ENCODE measurements around the gene TBL1Y. TPM values are rescaled to one million over a fixed set of nuclear protein-coding genes. Genes with fewer than 3 reads are reported as not detected.
A peak's percentile ranks its signal among the peaks of the same experiment; 100 is the strongest.

TBL1Y gene
- total and polyA plus RNA-seq, 3 experiments from 2014 or later, result not detected

- no peaks in the 10 kb centered on the region for H3K27me3 ChIP-seq (ENCODE audit: insufficient read depth, low read length, poor library complexity, severe bottlenecking)
- no peak overlapping the region for H3K27ac ChIP-seq (ENCODE audit: low read depth, low read length)
- no peaks in the 10 kb centered on the region for H3K36me3 ChIP-seq (ENCODE audit: insufficient read depth, low read length)
- Mint-ChIP-seq H3K27ac (no peak overlapping the region), H3K9me3 (no peaks in the 10 kb centered on the region), H3K4me3 (no peak overlapping the region), H3K27me3 (peaks cover 0 to 7% of the 10 kb centered on the region in 2 donors), H3K4me1 (no peaks in the 10 kb centered on the region), H3K36me3 (no peaks in the 10 kb centered on the region)
- CTCF ChIA-PET, result no interaction called here
- H3K4me3 ChIP-seq (ENCODE audit: low read length), result no peak overlapping the region
- no peaks in the 10 kb centered on the region for H3K4me1 ChIP-seq (ENCODE audit: insufficient read depth, low read length)
- POLR2A ChIA-PET, result no interaction called here
- DNase-seq, result no peak
- H3K9me3 ChIP-seq (ENCODE audit: low read length), result no peaks in the 10 kb centered on the region
These were observed 37.9 kb downstream of the TBL1Y start for GRCh38 chrY:6948378-6948777.

- ChIA-PET CTCF (no interaction called here), POLR2A (no interaction called here)
- Histone ChIP-seq H3K27me3 (ENCODE audit: insufficient read depth, low read length, poor library complexity, severe bottlenecking) (no peaks in the 10 kb centered on the region), H3K4me1 (ENCODE audit: insufficient read depth, low read length) (no peaks in the 10 kb centered on the region), H3K36me3 (ENCODE audit: insufficient read depth, low read length) (no peaks in the 10 kb centered on the region), H3K27ac (ENCODE audit: low read depth, low read length) (no peak overlapping the region), H3K9me3 (ENCODE audit: low read length) (no peaks in the 10 kb centered on the region), H3K4me3 (ENCODE audit: low read length) (no peak overlapping the region)
- Mint-ChIP-seq H3K27ac (no peak overlapping the region), H3K36me3 (no peaks in the 10 kb centered on the region), H3K4me1 (no peaks in the 10 kb centered on the region), H3K27me3 (peaks cover 0 to 11% of the 10 kb centered on the region in 2 donors), H3K4me3 (no peak overlapping the region), H3K9me3 (no peaks in the 10 kb centered on the region)
- DNase-seq, result no peak
These were observed 39.5 kb downstream of the TBL1Y start for GRCh38 chrY:6949947-6950346.

- peaks cover 0 to 6% (median 0%) of the 10 kb centered on the region in 3 donors for H3K4me1 Mint-ChIP-seq
- ChIA-PET POLR2A (no interaction called here), CTCF (interaction anchor here (1.2 to 2.4 kb wide), 2 partner anchors 120 to 123 kb away, joined by 3 to 14 read pairs; no protein-coding TSS in a partner anchor)
- H3K27me3 Mint-ChIP-seq, result no peaks in the 10 kb centered on the region
- H3K27me3 ChIP-seq (ENCODE audit: insufficient read depth, low read length, poor library complexity, severe bottlenecking), result no peaks in the 10 kb centered on the region
- no peaks in the 10 kb centered on the region for H3K36me3 ChIP-seq (ENCODE audit: insufficient read depth, low read length)
- H3K9me3 Mint-ChIP-seq, result no peaks in the 10 kb centered on the region
- no peak overlapping the region for H3K4me3 ChIP-seq (ENCODE audit: low read length)
- peak in 3 of 5 donors; percentile 2 to 64 (median 23) for DNase-seq
- H3K4me1 ChIP-seq (ENCODE audit: insufficient read depth, low read length), result no peaks in the 10 kb centered on the region
- no peak overlapping the region for H3K27ac ChIP-seq (ENCODE audit: low read depth, low read length)
- H3K36me3 Mint-ChIP-seq, result no peaks in the 10 kb centered on the region
- H3K27ac Mint-ChIP-seq, result no peak overlapping the region
- peak overlapping the region in 1 of 7 donors; percentile 5 for H3K4me3 Mint-ChIP-seq
- H3K9me3 ChIP-seq (ENCODE audit: low read length), result no peaks in the 10 kb centered on the region
These were observed 54.2 kb downstream of the TBL1Y start for GRCh38 chrY:6964732-6965131.

- H3K36me3 Mint-ChIP-seq, result no peaks in the 10 kb centered on the region
- H3K36me3 ChIP-seq (ENCODE audit: insufficient read depth, low read length), result no peaks in the 10 kb centered on the region
- POLR2A ChIA-PET, result no interaction called here
- no peaks in the 10 kb centered on the region for H3K27me3 ChIP-seq (ENCODE audit: insufficient read depth, low read length, poor library complexity, severe bottlenecking)
- H3K9me3 Mint-ChIP-seq, result no peaks in the 10 kb centered on the region
- H3K4me1 Mint-ChIP-seq, result peaks cover 0 to 6% (median 0%) of the 10 kb centered on the region in 3 donors
- no peaks in the 10 kb centered on the region for H3K9me3 ChIP-seq (ENCODE audit: low read length)
- DNase-seq, result no peak
- H3K27ac ChIP-seq (ENCODE audit: low read depth, low read length), result no peak overlapping the region
- H3K27me3 Mint-ChIP-seq, result no peaks in the 10 kb centered on the region
- no peaks in the 10 kb centered on the region for H3K4me1 ChIP-seq (ENCODE audit: insufficient read depth, low read length)
- CTCF ChIA-PET, result interaction anchor here (2.4 kb wide), 1 partner anchor 118 kb away, joined by 14 read pairs; no protein-coding TSS in a partner anchor
- no peak overlapping the region for H3K27ac Mint-ChIP-seq
- H3K4me3 ChIP-seq (ENCODE audit: low read length), result no peak overlapping the region
- H3K4me3 Mint-ChIP-seq, result no peak overlapping the region
These were observed 56.0 kb downstream of the TBL1Y start for GRCh38 chrY:6966521-6966920.

- H3K27me3 Mint-ChIP-seq, result no peaks in the 10 kb centered on the region
- Histone ChIP-seq H3K4me1 (ENCODE audit: insufficient read depth, low read length) (no peaks in the 10 kb centered on the region), H3K4me3 (ENCODE audit: low read length) (no peak overlapping the region), H3K9me3 (ENCODE audit: low read length) (no peaks in the 10 kb centered on the region), H3K36me3 (ENCODE audit: insufficient read depth, low read length) (no peaks in the 10 kb centered on the region), H3K27me3 (ENCODE audit: insufficient read depth, low read length, poor library complexity, severe bottlenecking) (no peaks in the 10 kb centered on the region), H3K27ac (ENCODE audit: low read depth, low read length) (no peak overlapping the region)
- no peak overlapping the region for H3K4me3 Mint-ChIP-seq
- peaks cover 0 to 6% (median 0%) of the 10 kb centered on the region in 3 donors for H3K4me1 Mint-ChIP-seq
- no peak overlapping the region for H3K27ac Mint-ChIP-seq
- no peaks in the 10 kb centered on the region for H3K9me3 Mint-ChIP-seq
- no peak for DNase-seq
- ChIA-PET POLR2A (no interaction called here), CTCF (no interaction called here)
- no peaks in the 10 kb centered on the region for H3K36me3 Mint-ChIP-seq
These were observed 57.2 kb downstream of the TBL1Y start for GRCh38 chrY:6967736-6968135.

- H3K9me3 ChIP-seq (ENCODE audit: low read length), result no peaks in the 10 kb centered on the region
- no peaks in the 10 kb centered on the region for H3K4me1 ChIP-seq (ENCODE audit: insufficient read depth, low read length)
- DNase-seq, result no peak
- H3K36me3 ChIP-seq (ENCODE audit: insufficient read depth, low read length), result no peaks in the 10 kb centered on the region
- ChIA-PET POLR2A (no interaction called here), CTCF (no interaction called here)
- no peaks in the 10 kb centered on the region for H3K36me3 Mint-ChIP-seq
- H3K27me3 Mint-ChIP-seq, result no peaks in the 10 kb centered on the region
- no peak overlapping the region for H3K27ac ChIP-seq (ENCODE audit: low read depth, low read length)
- no peaks in the 10 kb centered on the region for H3K9me3 Mint-ChIP-seq
- H3K4me3 Mint-ChIP-seq, result no peak overlapping the region
- H3K27me3 ChIP-seq (ENCODE audit: insufficient read depth, low read length, poor library complexity, severe bottlenecking), result no peaks in the 10 kb centered on the region
- H3K27ac Mint-ChIP-seq, result no peak overlapping the region
- H3K4me3 ChIP-seq (ENCODE audit: low read length), result no peak overlapping the region
- peaks cover 0 to 6% (median 0%) of the 10 kb centered on the region in 3 donors for H3K4me1 Mint-ChIP-seq
These were observed 57.7 kb downstream of the TBL1Y start for GRCh38 chrY:6968191-6968590.

- CTCF ChIA-PET, result no interaction called here
- H3K27me3 Mint-ChIP-seq, result no peaks in the 10 kb centered on the region
- H3K27ac ChIP-seq (ENCODE audit: low read depth, low read length), result no peak overlapping the region
- no peaks in the 10 kb centered on the region for H3K9me3 Mint-ChIP-seq
- no peaks in the 10 kb centered on the region for H3K27me3 ChIP-seq (ENCODE audit: insufficient read depth, low read length, poor library complexity, severe bottlenecking)
- no peak overlapping the region for H3K4me3 ChIP-seq (ENCODE audit: low read length)
- H3K4me3 Mint-ChIP-seq, result no peak overlapping the region
- no peak overlapping the region for H3K27ac Mint-ChIP-seq
- DNase-seq, result no peak
- POLR2A ChIA-PET, result no interaction called here
- H3K36me3 ChIP-seq (ENCODE audit: insufficient read depth, low read length), result no peaks in the 10 kb centered on the region
- H3K4me1 ChIP-seq (ENCODE audit: insufficient read depth, low read length), result no peaks in the 10 kb centered on the region
- peaks cover 0 to 3% (median 0%) of the 10 kb centered on the region in 3 donors for H3K4me1 Mint-ChIP-seq
- no peaks in the 10 kb centered on the region for H3K36me3 Mint-ChIP-seq
- no peaks in the 10 kb centered on the region for H3K9me3 ChIP-seq (ENCODE audit: low read length)
These were observed 61.9 kb downstream of the TBL1Y start for GRCh38 chrY:6972271-6972887.

- H3K36me3 Mint-ChIP-seq, result no peaks in the 10 kb centered on the region
- CTCF ChIA-PET, result no interaction called here
- peaks cover 0 to 3% (median 0%) of the 10 kb centered on the region in 3 donors for H3K4me1 Mint-ChIP-seq
These were observed 64.5 kb downstream of the TBL1Y start for GRCh38 chrY:6974971-6975370.

More at GRCh38 chrY:6974971-6975370, 64.5 kb downstream of the TBL1Y start:
- Histone ChIP-seq H3K4me1 (ENCODE audit: insufficient read depth, low read length) (no peaks in the 10 kb centered on the region), H3K9me3 (ENCODE audit: low read length) (no peaks in the 10 kb centered on the region), H3K27me3 (ENCODE audit: insufficient read depth, low read length, poor library complexity, severe bottlenecking) (no peaks in the 10 kb centered on the region), H3K36me3 (ENCODE audit: insufficient read depth, low read length) (no peaks in the 10 kb centered on the region), H3K4me3 (ENCODE audit: low read length) (no peak overlapping the region), H3K27ac (ENCODE audit: low read depth, low read length) (no peak overlapping the region)
- no peak overlapping the region for H3K4me3 Mint-ChIP-seq
- DNase-seq, result no peak
- H3K9me3 Mint-ChIP-seq, result no peaks in the 10 kb centered on the region
- no peak overlapping the region for H3K27ac Mint-ChIP-seq
- POLR2A ChIA-PET, result no interaction called here
- H3K27me3 Mint-ChIP-seq, result peaks cover 0 to 3% of the 10 kb centered on the region in 2 donors
